ENCODE measurements around the gene IZUMO1. TPM values are rescaled to one million over a fixed set of nuclear protein-coding genes. Genes with fewer than 3 reads are reported as not detected.
A peak's percentile ranks its signal among the peaks of the same experiment; 100 is the strongest.

The IZUMO1 gene
- total and polyA plus RNA-seq, 12 donors: 0.12 to 1.3 (median 0.68) TPM; not detected in 1

DNA sequence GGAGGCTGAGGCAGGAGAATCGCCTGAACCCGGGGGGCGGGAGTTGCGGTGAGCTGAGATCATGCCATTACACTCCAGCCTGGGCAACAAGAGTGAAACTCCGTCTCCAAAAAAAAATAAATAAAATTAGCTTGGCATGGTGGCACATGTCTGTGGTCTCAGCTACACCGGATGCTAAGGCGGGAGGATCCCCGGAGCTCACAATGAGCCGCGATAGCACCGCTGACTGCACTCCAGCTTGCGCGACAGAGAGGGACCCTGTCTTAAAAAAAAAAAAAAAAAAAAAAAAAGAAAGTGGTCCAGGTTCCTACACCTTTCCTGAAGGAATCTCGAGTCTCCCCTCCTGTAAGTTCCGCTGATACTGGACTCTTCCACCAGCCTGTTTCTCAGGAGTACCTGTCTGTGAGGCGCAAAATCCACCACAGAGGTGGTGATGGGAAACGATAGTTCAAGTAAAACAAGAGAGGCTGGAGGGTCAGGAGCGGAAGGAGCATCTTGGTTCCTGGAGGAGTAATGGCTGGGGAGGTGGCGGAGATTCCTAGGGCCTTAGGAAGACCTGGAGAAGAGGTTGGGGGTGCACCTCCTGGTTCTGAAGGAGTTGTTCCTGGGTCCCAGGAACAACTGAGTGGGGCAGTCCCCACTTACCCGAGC lies 5.3 kb upstream of the IZUMO1 start:
- 24% methylated on average over 20 of the region's 20 CpGs for WGBS, 2 donors
- ATAC-seq (peak in 2 of 8 donors; percentile 29 to 38), DNase-seq (no peak)
- Histone ChIP-seq H3K36me3 (peaks cover 0 to 28% (median 0%) of the 10 kb centered on the region in 9 donors), H3K27me3 (peaks cover 0 to 39% (median 19%) of the 10 kb centered on the region in 7 donors), H3K27ac (peak overlapping the region; percentile 62 to 89 (median 79)), H3K4me3 (peak overlapping the region; percentile 27 to 66 (median 58)), H3K4me1 (peaks cover 9 to 47% (median 27%) of the 10 kb centered on the region in 9 donors), H3K9me3 (no peaks in the 10 kb centered on the region)
- intact Hi-C loops (cut with DNase I): no loop called here
- no peak for TF ChIP-seq CTCF (IDR thresholded peaks at IDR 0.05)

DNA sequence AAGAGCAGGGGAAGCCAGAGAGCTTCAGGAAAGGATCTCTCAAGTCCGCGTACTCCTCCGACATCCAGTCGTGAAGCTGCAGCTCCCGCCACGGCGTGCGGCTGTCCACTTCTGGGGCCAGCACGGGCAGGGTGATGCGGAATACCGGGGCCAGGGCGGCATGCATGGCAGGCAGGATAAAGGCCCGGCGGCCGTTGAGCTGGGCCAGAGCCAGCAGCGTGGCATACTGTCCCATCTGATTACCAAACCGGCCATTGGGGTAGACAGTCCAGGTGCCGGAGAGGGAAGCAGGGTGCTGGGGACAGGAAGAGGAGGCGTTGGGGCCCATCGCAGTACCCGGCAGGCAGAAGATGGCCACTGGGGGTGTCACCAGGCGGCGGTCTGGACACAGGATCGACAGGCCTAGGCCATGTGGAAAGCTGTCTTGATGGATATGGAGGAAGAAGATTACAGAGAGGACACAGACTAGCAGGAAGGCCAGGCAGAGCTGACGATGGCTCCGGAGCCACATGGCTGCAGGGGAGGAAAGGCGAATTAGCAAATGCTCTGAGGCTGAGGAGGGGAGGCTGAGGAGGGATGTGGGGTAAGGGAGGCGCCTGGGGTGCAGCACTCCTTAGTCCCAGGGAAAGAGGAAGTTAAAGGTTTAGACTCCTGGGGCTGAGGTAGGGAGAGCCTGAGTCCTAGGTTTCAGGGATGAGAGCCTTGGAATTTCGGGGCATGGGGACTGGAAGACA lies 4.2 kb upstream of the IZUMO1 start:
- no peaks in the 10 kb centered on the region for H3K9me3 ChIP-seq
- 78 to 84% methylated on average over 29 of the region's 29 CpGs for WGBS, 2 donors
- peak overlapping the region in 9 of 10 donors; percentile 32 to 66 (median 61) for H3K4me3 ChIP-seq
- H3K27me3 ChIP-seq: peaks cover 0 to 49% (median 21%) of the 10 kb centered on the region in 7 donors
- DNase-seq: no peak
- ATAC-seq: no peak
- intact Hi-C loops (cut with DNase I): no loop called here
- peaks cover 0 to 28% (median 0%) of the 10 kb centered on the region in 9 donors for H3K36me3 ChIP-seq
- peaks cover 9 to 57% (median 34%) of the 10 kb centered on the region in 9 donors for H3K4me1 ChIP-seq
- H3K27ac ChIP-seq: peak overlapping the region in 8 of 10 donors; percentile 62 to 89 (median 82)
- no peak for TF ChIP-seq CTCF (IDR thresholded peaks at IDR 0.05)

GRCh38 chr19:48750351-48750750 lies 3.6 kb upstream of the IZUMO1 start:
- no peak for TF ChIP-seq CTCF (IDR thresholded peaks at IDR 0.05)
- Histone ChIP-seq H3K27me3 (peaks cover 0 to 55% (median 23%) of the 10 kb centered on the region in 7 donors), H3K27ac (peak overlapping the region in 2 of 10 donors; percentile 80 to 89), H3K4me3 (peak overlapping the region in 3 of 10 donors; percentile 64 to 66 (median 65)), H3K36me3 (peaks cover 0 to 28% (median 0%) of the 10 kb centered on the region in 9 donors), H3K4me1 (peaks cover 9 to 57% (median 36%) of the 10 kb centered on the region in 9 donors), H3K9me3 (no peaks in the 10 kb centered on the region)
- intact Hi-C loops (cut with DNase I): no loop called here
- ATAC-seq (no peak), DNase-seq (no peak)
- 93 to 96% methylated on average over 31 of the region's 31 CpGs for WGBS, 2 donors

GRCh38 chr19:48749571-48750198 lies 3.0 kb upstream of the IZUMO1 start:
- Histone ChIP-seq H3K4me1 (peaks cover 9 to 57% (median 37%) of the 10 kb centered on the region in 9 donors), H3K36me3 (peaks cover 0 to 28% (median 0%) of the 10 kb centered on the region in 9 donors), H3K27ac (peak overlapping the region in 1 of 10 donors; percentile 6), H3K27me3 (peaks cover 0 to 56% (median 23%) of the 10 kb centered on the region in 7 donors), H3K9me3 (no peaks in the 10 kb centered on the region), H3K4me3 (no peak overlapping the region)
- intact Hi-C loops (cut with DNase I): no loop called here
- DNase-seq (no peak), ATAC-seq (no peak)
- 77 to 83% methylated on average over 4 of the region's 4 CpGs for WGBS, 2 donors
- no peak for TF ChIP-seq CTCF (IDR thresholded peaks at IDR 0.05)

Data from heart right ventricle (tissue), 16 donors.